GM12872 (cell line): ENCODE results near the gene CPLANE2.

Source experiments
- TF ChIP-seq, protein P1 (sequence below): IDR thresholded peaks from 3 replicates; pipeline ENCODE4 v1.5.1; 2011; ENCODE audit warnings: low read depth, mild to moderate bottlenecking, low read length, moderate library complexity; ENCODE audit not compliant: insufficient read depth

Gene CPLANE2

DNA sequence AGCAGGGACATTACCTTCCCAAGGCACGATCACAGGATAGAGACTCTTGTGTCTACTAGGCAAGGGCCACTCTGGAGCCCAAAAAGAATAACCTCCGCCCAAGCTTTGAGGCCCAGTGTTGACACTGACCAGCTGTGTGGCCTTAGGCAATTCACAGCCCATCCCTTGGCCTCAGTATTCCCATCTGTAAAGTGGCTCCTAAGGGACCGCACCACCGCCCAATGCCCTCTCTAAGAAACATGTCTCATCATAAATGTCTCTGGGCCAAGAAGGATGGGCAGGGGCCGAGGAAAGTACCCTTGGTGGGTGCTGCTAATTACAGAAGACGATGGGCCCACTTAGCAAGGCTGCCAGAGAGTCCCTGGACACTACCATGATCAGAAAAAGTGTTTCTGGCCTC lies 25.2 kb downstream of the CPLANE2 start:
- TF ChIP-seq, protein P1, sequence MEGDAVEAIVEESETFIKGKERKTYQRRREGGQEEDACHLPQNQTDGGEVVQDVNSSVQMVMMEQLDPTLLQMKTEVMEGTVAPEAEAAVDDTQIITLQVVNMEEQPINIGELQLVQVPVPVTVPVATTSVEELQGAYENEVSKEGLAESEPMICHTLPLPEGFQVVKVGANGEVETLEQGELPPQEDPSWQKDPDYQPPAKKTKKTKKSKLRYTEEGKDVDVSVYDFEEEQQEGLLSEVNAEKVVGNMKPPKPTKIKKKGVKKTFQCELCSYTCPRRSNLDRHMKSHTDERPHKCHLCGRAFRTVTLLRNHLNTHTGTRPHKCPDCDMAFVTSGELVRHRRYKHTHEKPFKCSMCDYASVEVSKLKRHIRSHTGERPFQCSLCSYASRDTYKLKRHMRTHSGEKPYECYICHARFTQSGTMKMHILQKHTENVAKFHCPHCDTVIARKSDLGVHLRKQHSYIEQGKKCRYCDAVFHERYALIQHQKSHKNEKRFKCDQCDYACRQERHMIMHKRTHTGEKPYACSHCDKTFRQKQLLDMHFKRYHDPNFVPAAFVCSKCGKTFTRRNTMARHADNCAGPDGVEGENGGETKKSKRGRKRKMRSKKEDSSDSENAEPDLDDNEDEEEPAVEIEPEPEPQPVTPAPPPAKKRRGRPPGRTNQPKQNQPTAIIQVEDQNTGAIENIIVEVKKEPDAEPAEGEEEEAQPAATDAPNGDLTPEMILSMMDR: no peak

DNA sequence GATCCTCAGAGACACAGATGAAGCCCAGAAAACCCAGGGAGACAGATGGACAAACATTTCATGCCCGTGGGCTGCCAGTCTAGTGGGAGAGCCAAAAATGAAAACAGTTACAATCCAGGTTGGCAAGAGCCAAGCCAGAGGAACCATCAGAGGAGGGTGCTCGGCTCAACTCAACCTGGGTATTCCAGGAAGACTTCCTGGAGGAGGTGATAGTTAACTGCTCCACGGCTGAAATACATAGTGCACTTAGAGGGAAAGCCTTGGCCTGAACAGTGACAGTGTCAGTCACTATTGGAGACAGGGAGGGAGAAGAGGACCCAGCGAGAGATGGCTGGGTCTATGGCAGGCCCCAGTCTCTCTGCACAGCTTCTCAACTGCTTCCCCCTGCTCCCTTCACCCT lies 26.4 kb downstream of the CPLANE2 start:
- TF ChIP-seq, protein P1: no peak

DNA sequence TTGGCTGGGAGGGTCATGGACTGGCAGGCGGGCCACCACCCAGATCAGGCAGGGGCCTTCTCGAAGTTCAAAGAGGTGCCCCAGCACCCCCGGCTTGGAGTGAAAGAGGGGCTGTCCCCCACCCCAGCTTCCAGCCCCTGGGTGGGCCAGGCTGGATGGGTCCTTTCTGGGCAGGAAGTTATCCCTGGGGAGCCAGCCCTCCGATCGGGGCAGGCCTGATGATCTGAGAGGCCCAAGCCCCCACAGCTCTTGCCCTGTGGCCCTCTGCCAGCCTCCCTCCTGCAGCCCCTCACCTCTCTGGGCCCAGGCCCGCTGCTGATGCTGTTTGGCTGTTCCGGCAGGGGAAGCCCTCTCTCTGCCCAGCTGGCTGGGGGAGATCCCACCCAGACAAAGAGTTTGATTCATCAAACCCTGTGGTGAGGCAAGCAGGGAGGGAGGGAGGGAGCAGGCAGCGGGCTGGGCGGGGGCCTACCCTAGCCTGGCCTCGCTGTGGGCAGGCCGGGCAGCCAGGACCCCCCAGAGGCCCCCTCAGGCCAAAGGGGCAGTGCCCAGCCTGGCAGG lies 27.1 kb downstream of the CPLANE2 start:
- TF ChIP-seq, protein P1: no peak

DNA sequence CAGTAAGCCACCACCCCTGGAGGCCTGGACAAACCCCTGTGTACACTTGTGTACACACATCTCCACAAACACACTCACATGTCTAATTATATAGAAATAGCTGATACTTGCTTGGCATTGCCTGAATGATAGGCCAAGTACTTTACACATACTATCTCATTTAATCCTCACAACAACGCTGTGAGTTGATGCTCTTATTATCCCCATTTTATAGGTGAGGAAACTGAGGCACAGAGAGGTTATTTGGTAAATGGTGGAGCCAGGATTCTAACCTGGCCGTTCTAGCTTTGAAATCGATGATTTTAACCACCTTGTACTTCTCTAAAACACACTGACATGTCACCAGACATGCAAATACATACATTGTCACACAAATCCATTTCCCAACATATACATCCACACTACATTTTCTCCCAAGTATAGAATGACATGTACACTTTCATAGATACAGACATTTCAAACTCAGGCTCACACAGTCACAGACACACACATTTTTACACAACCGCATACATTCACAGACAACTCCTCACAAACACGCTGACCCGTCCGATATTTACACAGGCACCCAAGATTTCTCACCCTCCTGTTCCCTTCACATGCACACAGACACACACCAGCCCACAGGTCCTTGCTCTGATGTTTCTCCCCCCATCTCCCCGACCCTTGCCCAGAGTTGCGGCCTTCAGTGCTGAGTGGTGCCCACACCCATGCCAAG lies 27.7 kb downstream of the CPLANE2 start:
- TF ChIP-seq, protein P1: no peak

DNA sequence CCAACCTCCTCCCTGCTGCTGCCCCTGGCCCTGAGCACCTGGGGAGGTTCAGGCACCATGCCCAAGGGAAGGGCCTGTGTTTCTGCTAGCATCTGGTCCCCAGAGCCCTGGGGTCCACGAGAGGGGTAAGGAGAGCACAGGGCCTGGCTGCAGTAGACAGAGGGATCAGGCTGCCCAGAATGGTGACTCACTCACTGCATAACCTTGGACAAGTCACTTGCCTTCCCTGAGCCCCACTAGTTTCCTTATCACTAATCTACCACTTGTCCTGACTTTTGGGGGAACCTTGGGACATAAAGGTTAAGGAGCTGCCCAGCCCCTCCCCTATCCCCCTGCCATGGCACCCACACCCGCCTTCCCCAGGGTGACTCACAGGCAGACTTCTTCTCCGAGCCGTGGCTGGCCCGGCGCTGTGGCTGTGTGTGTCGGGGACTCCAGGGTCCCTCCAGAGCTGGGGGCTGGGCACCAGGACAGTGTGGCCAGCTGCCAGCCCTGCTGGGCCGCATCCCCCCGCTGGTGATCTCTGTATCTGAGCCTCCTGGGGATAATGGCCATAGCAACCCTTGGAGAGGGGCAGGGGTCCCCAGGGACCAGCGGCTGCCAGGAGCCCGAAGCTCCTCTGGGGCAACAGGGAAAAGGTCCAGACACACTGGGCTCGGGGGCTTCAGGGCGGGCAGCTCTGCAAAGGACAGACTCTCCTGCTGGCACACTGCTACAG lies 28.6 kb downstream of the CPLANE2 start:
- TF ChIP-seq, protein P1: no peak

DNA sequence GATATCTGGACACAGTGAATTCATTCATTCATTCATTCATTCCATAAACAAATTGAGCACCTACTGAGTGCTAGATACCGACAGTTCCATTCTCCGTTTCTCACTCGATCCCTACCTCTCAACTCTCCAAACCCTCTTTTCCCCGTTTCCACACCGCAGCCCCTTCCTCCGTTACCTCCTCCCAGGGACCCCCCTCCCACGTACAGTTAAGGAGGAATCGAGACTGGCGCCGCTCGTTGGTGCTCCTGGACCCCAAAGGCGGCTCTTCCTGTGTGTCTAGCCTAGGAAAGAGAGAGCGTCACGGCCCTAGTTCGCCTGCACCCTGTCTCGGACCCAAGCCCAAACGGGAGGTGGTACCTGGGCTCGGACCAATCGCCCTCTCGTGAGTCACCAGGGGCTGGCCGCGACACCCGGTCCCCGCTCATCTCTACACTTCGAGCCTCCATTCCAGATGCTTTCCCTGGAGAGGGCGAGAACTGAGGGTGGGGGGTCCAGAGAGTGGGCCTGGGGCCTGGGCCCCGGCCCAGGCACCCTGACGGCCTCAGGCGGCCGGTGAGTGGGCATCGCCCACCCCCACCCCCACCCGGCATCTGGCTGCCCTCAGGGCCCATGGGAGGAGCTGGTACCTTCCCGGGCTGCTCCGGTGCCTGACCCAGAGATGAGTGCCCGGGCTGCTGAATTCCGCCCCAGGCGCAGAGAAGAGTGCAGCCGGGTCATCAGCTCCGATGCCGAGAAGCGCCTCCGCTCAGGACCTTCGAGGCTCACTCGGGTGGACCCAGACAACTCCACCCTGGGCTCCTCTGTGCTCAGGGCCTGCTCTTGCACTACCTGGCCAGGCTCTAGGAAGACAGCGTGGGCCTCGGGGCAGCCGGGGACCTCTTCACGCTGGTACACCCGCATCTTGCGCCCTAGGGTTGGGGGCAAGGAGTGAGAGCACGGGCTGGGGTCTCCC lies 29.4 kb downstream of the CPLANE2 start:
- TF ChIP-seq, protein P1: no peak
